Skin epidermis (tissue), 12 donors: ENCODE data around the gene LDHAL6A.

Experiments used
- H3K27ac ChIP-seq, 21 experiments: fragments of 200-600 bp; sonication (generic) in 11 of 21; one replicate each; pipeline ENCODE4 v1.5.0; 2020; ENCODE audit warnings: mild to moderate bottlenecking in 3 of 21, inconsistent platforms in 2 of 21, moderate library complexity in 2 of 21
- H3K4me3 ChIP-seq, 7 experiments: fragments of 200-600 bp; sonication (generic) in 2 of 7; one replicate each; pipeline ENCODE4 v1.5.0; 2020; ENCODE audit warnings: inconsistent platforms in 2 of 7, mild to moderate bottlenecking in 2 of 7, moderate library complexity in 1 of 7

LDHAL6A gene

GRCh38 chr11:18485913-18486528, 30.4 kb downstream of the LDHAL6A start:
- H3K4me3 ChIP-seq, result no peak overlapping the region

DNA sequence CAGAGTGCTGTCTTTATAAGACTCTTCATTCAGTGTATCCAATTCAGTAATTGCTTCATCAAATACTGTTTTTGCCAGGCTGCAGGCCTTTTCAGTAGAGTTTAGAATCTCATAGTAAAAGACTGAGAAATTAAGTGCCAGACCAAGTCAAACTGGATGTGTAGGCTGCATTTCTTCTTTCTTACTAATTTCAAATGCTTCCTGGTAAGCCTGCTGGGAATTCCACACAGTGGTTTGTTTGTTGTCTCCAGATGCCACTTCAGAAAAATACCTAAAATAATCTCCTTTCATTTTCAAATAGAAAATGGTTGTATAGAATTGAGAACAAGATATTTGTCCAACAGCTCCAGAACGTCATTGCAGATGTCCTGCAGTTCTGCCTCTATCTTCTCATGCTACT, 34.7 kb downstream of the LDHAL6A start:
- H3K4me3 ChIP-seq, result no peak overlapping the region

More at GRCh38 chr11:18485913-18486528, 30.4 kb downstream of the LDHAL6A start:
- H3K27ac ChIP-seq, result no peak overlapping the region

GRCh38 chr11:18490736-18491485, 35.3 kb downstream of the LDHAL6A start:
- Histone ChIP-seq H3K27ac (peak overlapping the region in 1 of 21 experiments; percentile 21), H3K4me3 (no peak overlapping the region)

More for the DNA sequence above, 34.7 kb downstream of the LDHAL6A start:
- H3K27ac ChIP-seq, result peak overlapping the region in 1 of 21 experiments; percentile 21

- H3K27ac ChIP-seq, result no peak overlapping the region
- no peak overlapping the region for H3K4me3 ChIP-seq
Measured at GRCh38 chr11:18491924-18492323, 36.3 kb downstream of the LDHAL6A start.

GRCh38 chr11:18492888-18493287, 37.2 kb downstream of the LDHAL6A start:
- H3K27ac ChIP-seq, result no peak overlapping the region
- no peak overlapping the region for H3K4me3 ChIP-seq

DNA sequence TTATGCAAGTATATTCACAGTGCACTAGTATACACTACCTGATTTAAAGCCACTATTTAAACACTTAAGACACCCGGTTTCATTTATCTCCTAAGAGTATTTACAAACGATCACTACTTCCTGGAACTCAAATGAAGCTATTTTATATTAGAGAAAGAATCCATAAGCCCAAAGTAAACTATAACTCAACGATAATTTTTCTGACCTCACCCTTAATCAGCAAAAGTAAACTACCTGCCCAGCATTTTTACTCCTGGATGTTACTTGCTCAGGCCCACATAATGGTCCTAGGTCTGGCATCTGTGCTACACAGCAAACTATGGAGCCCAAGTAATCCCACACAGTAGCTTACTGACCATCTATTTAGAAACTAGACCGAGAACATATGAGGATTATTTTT, 37.7 kb downstream of the LDHAL6A start:
- Histone ChIP-seq H3K27ac (no peak overlapping the region), H3K4me3 (no peak overlapping the region)

- Histone ChIP-seq H3K4me3 (no peak overlapping the region), H3K27ac (no peak overlapping the region)
Measured at GRCh38 chr11:18495271-18495670, 39.6 kb downstream of the LDHAL6A start.

DNA sequence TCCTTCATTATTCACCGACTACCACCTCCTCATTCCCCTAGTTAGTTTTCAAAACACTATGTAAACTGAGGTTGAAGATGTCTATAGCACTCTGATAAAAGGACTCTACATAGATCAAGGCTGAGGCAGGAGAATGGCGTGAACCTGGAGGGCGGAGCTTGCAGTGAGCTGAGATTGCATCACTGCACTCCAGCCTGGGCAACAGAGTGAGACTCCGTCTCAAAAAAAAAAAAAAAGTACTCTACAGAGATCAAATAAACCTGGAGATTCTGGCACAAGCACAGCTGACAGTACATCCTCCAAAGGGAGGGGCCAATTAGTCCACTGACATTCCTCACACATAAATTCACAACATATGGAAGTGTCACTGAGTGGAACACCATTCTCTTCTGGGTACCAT, 40.0 kb downstream of the LDHAL6A start:
- Histone ChIP-seq H3K4me3 (no peak overlapping the region), H3K27ac (no peak overlapping the region)

DNA sequence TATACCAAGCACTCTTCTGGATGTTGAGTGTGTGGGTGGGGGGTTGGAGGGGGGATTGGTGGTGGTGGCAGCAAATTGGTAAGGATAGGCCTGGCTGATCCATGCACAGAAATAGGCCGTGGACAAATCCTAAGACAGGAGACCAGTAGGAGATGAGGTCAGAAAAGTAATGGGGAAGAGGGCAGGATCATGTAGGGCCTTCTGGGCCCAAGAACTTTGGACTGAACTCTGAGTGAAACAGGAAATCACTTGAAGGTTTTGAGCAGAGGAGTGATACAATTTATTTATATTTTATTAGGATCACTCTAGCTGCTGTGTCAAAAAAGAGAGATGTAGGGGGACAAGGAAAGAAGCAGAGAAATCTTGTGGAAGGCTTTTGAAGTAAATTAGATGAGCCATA, 42.4 kb downstream of the LDHAL6A start:
- no peak overlapping the region for H3K4me3 ChIP-seq
- no peak overlapping the region for H3K27ac ChIP-seq

GRCh38 chr11:18501629-18502028, 46.0 kb downstream of the LDHAL6A start:
- Histone ChIP-seq H3K27ac (no peak overlapping the region), H3K4me3 (no peak overlapping the region)

DNA sequence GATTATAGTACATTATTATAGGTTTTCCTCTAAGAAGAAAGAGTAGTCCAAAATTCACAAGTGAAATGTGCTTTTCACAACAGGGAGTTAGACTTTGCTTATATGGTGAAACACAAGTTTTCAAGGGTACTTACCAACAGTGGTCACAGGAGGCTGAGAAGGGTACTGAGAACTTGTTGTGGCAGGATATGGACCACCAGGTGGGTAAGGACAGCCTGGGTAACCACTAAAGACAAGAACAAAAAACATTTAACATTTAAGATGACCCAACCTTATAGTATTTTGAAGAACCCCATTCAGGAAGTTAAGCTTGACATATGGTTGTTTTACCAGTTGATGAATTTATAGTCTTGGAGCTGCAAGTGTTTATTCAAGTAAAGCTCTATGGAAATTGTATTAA, 46.7 kb downstream of the LDHAL6A start:
- Histone ChIP-seq H3K27ac (no peak overlapping the region), H3K4me3 (no peak overlapping the region)

DNA sequence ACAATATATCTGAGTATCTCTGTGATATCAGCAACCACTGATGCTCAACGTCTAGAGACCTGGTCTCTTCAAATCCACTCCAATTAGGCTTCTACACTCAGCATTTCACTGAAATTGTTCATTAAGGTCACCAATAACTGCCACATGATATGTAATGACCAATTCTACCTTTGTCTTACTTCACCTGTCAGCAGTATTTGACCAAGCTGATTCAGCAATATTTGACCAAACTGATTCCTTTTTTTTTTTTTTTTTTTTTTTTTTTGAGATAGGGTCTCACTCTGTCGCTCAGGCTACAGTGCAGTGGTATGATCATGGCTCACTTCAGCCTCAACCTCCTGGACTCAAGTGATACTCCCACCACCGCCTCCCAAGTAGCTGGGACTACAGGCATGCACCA, 65.5 kb downstream of the LDHAL6A start:
- Histone ChIP-seq H3K27ac (no peak overlapping the region), H3K4me3 (no peak overlapping the region)

DNA sequence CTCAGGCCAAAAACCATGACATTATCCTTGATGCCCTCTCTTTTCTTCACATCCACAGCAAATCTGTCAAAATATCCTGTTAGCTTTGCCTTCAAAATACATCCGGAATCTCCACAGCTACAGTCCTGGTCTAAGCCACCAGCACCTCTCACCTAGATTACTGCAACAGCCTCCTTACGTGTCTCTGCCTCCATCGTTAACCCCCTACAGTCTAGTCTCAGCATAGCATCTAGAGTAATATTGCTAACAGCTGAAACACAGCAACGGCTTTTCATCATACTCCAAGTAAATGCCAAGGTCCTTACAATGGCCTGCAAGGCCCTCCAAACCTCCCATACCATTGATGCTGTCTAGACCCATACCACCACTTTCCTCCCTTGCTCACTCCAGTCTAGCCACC, 66.7 kb downstream of the LDHAL6A start:
- no peak overlapping the region for H3K4me3 ChIP-seq
- no peak overlapping the region for H3K27ac ChIP-seq

DNA sequence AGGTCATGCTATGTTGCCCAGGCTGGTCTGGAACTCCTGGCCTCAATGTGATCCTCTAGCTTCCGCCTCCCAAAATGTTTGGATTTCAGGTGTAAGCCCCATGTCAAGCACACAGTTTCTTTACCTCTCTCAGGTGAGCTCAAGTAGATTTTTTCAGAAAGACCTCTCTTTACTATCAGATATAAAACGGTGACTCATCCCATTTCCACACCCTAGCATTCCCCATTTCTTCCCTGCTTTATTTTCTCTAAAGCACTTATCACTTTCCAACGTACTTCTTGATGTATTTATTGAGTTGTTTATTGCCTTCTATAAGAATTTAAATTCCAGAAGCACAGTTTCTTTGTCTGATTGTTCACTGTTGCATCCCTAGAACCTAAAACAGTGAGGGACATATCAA, 67.4 kb downstream of the LDHAL6A start:
- Histone ChIP-seq H3K4me3 (no peak overlapping the region), H3K27ac (no peak overlapping the region)

DNA sequence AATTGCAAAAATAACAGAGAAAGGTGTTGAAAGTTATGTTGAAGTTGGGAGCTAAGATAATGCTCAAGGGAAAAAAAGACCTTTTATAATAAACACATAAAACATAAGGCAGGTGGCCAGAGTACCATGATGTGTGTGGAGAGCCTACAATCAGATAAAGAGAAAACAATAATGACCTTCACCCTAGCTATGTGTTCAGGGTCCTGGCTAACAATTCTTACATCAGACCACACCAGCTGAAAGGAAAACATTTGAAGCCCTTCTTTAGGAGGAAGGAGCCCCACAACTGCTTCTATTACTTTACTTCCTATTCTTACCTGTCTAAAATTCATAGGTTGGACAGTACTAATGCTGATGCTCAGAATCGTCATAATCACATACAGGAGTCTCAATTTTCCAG, 68.6 kb downstream of the LDHAL6A start:
- H3K27ac ChIP-seq, result no peak overlapping the region

GRCh38 chr11:18526130-18526520, 70.5 kb downstream of the LDHAL6A start:
- peak overlapping the region; percentile 87 to 99 (median 97) for H3K27ac ChIP-seq
- H3K4me3 ChIP-seq, result peak overlapping the region; percentile 66 to 98 (median 83)

More for the DNA sequence above, 68.6 kb downstream of the LDHAL6A start:
- no peak overlapping the region for H3K4me3 ChIP-seq

GRCh38 chr11:18526521-18527296, 71.1 kb downstream of the LDHAL6A start, which contains the start of gene TSG101:
Gene TSG101 (minus strand): TSS chr11:18526942. CDS start chr11:18526816, 126 bp downstream.
- Histone ChIP-seq H3K27ac (peak within 1 kb of the TSS; percentile 87 to 99 (median 97)), H3K4me3 (peak within 1 kb of the TSS; percentile 66 to 98 (median 83))

- peak overlapping the region; percentile 66 to 98 (median 83) for H3K4me3 ChIP-seq
- peak overlapping the region in 20 of 21 experiments; percentile 91 to 99 (median 98) for H3K27ac ChIP-seq
Measured at GRCh38 chr11:18527512-18527911, 71.9 kb downstream of the LDHAL6A start.
